Renal cortex interstitium (tissue), 11 donors: ENCODE results near the gene SCP2. TPM values are rescaled to one million over a fixed set of nuclear protein-coding genes. Genes with fewer than 3 reads are reported as not detected.
A peak's percentile ranks its signal among the peaks of the same experiment; 100 is the strongest.

Source experiments
- DNase-seq, 11 donors: peaks; one replicate each; pipeline ENCODE4 v3.0.0-alpha.2; 2013; ENCODE audit warnings: low read depth in 9 of 11, low spot score in 4 of 11; ENCODE audit errors: extremely low read depth in 1 of 11
- polyA plus RNA-seq, 3 donors: library from polyadenylated mRNA; unstranded; fragments of 120-200 nt; gene quantifications; one replicate each; pipeline ENCODE4 v1.2.1, GENCODE V29; 2013; ENCODE audit not compliant: insufficient read length in 3 of 3

Gene SCP2
- polyA plus RNA-seq, 3 donors: 176 to 233 (median 193) TPM

DNA sequence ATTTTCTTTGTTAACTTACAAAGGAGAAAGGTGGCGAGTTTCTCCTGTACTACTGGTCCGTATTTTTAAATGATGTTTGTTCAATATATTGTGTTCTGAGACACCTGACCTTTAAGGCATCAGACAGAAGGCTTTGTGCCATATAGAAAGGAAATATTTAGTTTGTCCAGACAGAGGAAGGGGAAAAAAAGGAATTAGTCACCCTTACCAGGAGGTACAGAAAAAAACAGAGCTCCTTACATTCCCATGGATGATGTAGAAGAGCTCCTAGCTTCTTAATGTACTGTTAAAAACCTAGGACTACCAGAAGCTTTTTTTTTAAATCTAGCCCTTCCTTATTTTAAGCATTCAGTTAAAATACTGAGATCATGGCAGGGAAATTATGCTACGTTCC is 122.5 kb downstream of the SCP2 start:
- DNase-seq: no peak

DNA sequence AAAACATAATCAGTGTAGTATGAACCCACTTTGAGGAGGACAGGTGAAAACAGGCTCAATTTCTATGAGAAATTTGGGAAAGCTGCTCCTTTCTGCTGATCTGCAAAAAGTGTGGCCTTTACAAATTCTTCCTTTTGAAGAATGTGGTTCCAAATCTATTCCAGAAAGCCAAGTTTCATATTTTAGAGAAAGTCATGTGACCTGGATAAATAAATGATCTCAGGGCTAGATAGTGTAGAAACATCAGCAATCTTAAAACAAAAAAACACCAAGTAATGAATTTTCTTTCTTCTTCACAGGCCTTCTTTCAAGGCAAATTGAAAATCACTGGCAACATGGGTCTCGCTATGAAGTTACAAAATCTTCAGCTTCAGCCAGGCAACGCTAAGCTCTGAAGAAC is 123.2 kb downstream of the SCP2 start:
- no peak for DNase-seq

- no peak for DNase-seq
Observed at GRCh38 chr1:53051676-53052075, 124.6 kb downstream of the SCP2 start.

DNA sequence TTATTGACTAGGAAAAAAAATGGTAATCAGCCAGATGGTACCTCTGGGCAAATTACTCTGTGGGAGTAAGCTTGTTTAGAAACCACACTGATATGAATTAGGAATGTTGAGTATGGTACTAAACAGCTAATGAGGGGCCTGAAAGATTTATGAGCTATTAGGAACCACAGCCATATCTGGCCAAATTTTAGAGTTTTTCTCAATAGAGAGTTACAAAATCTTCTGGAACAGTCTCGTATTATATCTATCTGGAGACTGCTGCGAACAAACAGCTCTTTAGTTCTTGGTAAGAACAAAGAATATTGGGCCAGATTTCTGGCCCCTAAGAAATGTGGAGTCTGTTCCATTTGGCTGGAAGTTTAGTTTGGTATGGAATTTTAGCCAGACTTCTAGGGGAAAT is 130.1 kb downstream of the SCP2 start:
- DNase-seq: no peak

DNA sequence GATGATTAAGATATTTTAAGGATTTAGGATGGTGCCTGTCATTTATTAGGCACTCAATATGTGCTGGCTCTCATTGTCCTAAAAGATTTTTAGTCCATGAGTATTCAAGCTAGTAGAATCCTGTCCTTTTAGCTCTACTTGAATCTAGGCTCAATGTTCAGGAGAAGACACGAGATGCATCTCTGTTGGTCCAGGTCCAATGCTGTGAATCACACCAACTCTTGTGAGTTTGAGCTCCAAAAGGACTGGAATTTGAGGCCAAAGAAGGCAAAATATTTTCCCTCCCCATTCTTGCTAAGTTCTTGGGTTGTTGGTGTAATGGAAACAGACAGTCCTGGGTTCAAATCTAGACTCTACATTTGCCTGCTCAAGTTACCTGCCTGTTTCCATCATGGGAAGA is 133.5 kb downstream of the SCP2 start:
- no peak for DNase-seq

DNA sequence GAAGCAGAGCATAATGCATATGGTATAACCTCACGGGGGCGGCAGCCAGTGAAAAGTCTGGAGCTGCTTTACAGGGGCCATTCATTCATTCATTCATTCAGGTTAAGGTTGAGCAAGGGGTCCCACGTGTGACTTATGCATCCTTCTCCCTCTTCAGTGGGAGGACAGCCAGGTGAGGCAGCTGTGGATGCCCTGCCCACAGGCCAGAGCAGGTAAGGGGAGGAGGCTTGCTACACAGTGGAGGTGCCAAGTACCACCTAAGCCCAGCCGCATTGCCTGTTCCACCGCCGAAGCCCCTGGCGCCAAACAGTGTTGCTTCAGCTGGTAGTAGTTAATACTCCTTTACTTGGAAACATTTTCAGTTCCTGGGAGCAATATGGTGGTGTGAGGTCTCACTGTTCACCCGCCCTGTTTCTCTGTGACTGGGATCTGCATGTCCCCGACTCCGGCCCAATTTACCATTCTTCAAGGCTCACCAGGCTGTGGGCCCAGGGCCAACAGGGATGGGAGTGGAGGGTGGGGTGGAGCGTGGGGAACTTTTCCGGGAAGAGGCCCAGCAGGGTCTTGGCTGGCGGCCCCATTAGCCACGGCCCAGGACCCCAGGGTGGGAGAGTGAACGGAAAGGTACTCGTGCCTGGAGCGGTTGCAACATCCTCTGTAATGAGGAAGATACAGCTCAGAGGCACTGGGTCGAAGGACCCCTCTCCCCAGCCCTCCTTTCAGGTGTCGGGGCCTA is 134.2 kb downstream of the SCP2 start:
- peak in 1 of 11 donors; percentile 11 for DNase-seq

- peak in 1 of 11 donors; percentile 22 for DNase-seq
Observed at GRCh38 chr1:53061859-53062707, 135.0 kb downstream of the SCP2 start, which contains the start of gene PODN. Gene PODN (plus strand): TSS chr1:53062213. CDS start chr1:53069856, 7,643 bp downstream.

- DNase-seq: peak in 1 of 11 donors; percentile 16
Observed at GRCh38 chr1:53062708-53063591, 135.9 kb downstream of the SCP2 start.

DNA sequence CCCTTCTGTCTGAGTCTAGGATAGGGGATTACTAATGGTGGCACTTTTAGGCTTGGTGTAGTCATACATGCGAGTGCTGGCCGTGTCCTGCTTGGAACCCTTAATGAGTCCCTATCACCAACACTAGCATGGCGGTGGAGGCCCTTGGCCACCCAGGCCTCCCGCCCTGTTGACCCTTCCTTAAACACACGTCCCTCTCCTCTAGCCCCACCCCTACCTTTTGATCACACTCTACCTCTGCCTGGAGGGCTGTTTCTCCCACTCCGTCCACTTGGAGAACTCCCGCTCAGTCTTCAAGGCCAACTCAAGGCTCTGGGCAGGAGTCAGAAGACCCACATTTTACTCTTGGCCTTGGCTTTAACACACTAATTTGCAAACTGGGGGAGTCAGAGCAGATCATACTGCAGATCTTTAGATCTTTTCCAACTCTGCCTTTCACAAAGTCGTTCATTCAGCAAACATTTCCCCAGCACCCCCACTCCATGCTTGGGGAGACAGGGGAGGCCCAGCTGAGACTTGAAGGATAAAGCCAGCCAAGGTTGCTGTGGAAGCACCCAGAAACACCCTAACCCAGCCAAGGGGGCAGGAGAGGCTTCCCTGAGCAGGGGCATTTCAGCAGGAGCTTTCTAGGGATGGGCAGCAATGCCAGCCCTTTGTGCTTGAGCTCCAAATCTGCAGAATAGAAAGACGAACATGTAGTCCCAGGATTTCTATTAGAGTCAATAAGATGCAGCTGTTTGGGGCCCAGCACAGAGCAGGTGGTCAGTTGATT is 136.9 kb downstream of the SCP2 start:
- DNase-seq: no peak

- no peak for DNase-seq
Observed at GRCh38 chr1:53065391-53065790, 138.3 kb downstream of the SCP2 start.

- DNase-seq: no peak
Observed at GRCh38 chr1:53066488-53066887, 139.4 kb downstream of the SCP2 start.

DNA sequence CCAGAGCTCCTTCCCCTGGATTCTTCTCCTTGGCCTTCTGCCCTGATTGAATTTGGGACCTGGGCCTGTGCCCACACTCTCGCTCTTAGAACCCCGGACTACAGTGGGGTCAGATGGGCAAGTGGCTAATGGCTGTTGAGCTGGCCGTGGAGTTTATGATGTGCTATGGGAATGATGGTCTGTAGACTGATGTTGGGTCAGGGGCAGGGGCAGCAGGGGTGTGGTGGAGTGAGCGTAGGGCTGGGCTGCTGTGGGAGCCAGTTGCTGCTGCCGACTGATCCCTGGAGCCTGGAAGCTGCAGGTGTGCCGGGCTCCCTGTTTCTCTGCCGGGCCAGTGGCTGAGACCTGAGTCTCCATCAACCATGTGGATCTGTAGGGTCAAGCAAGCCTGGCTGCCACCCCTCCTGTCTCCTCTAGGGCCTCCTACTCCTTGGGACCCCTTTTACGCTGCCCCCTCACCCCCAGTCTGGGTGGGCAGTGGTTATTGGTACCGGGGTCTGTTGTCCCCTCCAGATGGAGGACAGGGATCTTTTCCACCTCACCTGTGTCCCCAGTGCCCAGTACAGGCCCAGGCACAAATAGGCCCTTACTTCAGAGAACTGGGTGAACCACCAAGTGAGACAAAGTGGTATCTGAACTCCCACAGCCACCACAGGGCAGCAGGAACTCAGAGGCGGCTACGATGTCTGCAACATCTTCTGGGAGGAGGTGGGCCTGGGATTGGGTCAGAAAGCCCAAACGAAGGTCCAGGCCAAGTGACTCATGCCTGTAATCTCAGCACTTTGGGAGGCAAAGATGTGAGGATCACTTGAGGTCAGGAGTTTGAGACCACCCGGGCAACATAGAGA is 140.0 kb downstream of the SCP2 start:
- no peak for DNase-seq

- DNase-seq: no peak
Observed at GRCh38 chr1:53067886-53068285, 140.8 kb downstream of the SCP2 start.

GRCh38 chr1:53068314-53069099 is 141.4 kb downstream of the SCP2 start:
- DNase-seq: no peak

DNA sequence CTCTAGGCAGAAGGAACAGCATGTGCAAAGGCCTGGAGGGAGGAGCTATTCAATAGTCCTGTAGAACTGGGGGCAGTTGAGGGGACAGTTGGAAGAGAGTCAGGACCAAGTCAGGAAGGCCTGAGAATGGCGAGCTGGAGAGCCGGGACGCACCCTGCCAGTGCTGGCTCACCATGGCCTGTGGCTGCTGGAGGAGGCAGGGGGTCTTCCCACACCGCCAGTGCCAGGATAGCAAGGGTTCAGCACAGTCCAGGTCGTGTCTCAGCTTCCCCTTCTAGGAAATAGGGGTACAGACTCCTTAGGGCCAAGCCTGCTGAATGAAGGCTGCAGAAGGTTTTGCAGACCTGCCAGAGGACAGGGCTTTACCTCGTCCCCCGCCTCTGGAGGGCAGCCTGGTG is 142.2 kb downstream of the SCP2 start:
- DNase-seq: no peak

- DNase-seq: no peak
Observed at GRCh38 chr1:53069663-53070327, 142.7 kb downstream of the SCP2 start.

DNA sequence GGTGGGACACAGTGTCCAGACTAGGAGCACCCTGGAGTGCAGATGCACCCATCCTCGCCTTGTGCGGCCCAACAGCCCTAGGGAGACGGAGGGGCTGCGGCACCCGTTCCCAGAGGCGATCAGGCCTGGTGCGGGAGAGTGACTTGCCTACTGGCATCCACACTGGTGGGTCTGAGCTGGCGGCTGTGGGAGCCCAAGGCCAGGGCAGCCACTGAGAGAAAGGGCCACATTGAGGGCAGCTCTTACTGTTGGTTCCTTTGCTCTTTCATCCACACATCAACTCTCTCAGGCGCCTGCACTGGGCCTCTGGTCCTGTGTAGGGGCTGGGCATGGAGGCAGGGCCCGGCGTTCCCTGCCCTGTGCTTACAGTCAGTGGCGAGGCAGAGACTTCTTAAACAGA is 143.5 kb downstream of the SCP2 start:
- DNase-seq: no peak
